ENCODE data around the gene MYL6B. TPM values are rescaled to one million over a fixed set of nuclear protein-coding genes. Genes with fewer than 3 reads are reported as not detected.

Gene MYL6B
- polyA plus RNA-seq, 1 donor (not counting 4 experiments of a cell fraction or from before 2014, with no cell fraction given) = 44.9 TPM

DNA sequence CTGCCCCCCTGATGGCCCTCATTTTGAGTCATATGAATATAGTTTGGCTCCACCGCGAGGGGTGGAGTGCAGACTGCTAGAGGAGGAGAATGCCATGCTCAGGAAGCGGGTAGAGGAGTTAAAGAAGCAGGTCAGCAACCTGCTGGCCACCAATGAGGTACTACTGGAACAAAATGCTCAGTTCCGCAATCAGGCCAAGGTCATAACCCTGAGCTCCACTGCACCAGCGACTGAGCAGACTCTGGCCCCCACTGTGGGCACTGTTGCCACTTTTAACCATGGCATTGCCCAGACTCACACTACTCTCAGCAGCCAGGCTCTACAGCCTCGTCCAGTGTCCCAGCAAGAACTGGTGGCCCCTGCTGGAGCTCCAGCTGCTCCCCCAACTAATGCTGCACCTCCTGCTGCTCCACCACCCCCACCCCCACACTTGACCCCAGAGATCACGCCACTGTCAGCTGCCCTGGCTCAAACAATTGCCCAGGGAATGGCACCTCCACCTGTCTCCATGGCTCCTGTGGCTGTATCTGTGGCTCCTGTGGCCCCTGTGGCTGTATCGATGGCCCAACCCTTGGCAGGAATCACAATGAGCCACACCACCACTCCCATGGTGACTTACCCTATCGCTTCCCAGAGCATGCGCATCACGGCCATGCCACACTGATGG, 31.1 kb upstream of the MYL6B start:
- H3K79me2 ChIP-seq (ENCODE audit: control insufficient read depth, insufficient read depth, low read length) = peaks cover 11% of the 10 kb centered on the region
- no peak overlapping the region for H3K4me2 ChIP-seq (ENCODE audit: control insufficient read depth, extremely low read depth, insufficient read depth, low read depth, low read length)
- H3K27me3 ChIP-seq (ENCODE audit: control insufficient read depth, extremely low read depth, insufficient read depth, low read length) = no peaks in the 10 kb centered on the region
- H2AFZ ChIP-seq (ENCODE audit: control insufficient read depth, low read length) = no peak overlapping the region
- H3K9ac ChIP-seq (ENCODE audit: control insufficient read depth, extremely low read depth, insufficient read depth, low read length) = no peak overlapping the region
- dilution Hi-C loops (cut with MboI; ENCODE audit: extremely low pct_ligation_motif_present, low sequenced_read_pairs) = loop anchor here (10.0 kb wide), 1 partner anchor 53 kb away; no protein-coding TSS in a partner anchor
- H4K20me1 ChIP-seq (ENCODE audit: control insufficient read depth, extremely low read depth, insufficient read depth, low read length) = no peaks in the 10 kb centered on the region
- H3K4me1 ChIP-seq (ENCODE audit: control insufficient read depth, extremely low read depth, insufficient read depth, low read length) = peaks cover 27% of the 10 kb centered on the region
- no peaks in the 10 kb centered on the region for H3K9me1 ChIP-seq (ENCODE audit: control insufficient read depth, extremely low read depth, insufficient read depth, low read length)
- FAIRE-seq = no peak
- H3K36me3 ChIP-seq (ENCODE audit: control insufficient read depth in 2 of 2, extremely low read depth in 1 of 2, insufficient read depth in 2 of 2, low read length in 2 of 2) = peaks cover 3 to 27% of the 10 kb centered on the region in 2 experiments
- no peak for DNase-seq (ENCODE audit: low read depth, low spot score)
- TF ChIP-seq EZH2 (IDR thresholded peaks at IDR 0.05; ENCODE audit: low read length) (no peak), CTCF (optimal IDR thresholded peaks at IDR 0.05 in 1 of 3, IDR thresholded peaks at IDR 0.05 in 1 of 3, conservative IDR thresholded peaks at IDR 0.05 in 1 of 3; ENCODE audit: extremely low read depth in 1 of 3, insufficient read depth in 2 of 3, low read length in 3 of 3) (no peak)
- no peak overlapping the region for H3K4me3 ChIP-seq (ENCODE audit: control insufficient read depth in 2 of 3, extremely low read depth in 1 of 3, insufficient read depth in 2 of 3, low read depth in 1 of 3, low read length in 3 of 3)
- H3K27ac ChIP-seq (ENCODE audit: control insufficient read depth, insufficient read depth, low read length) = no peak overlapping the region
- no peaks in the 10 kb centered on the region for H3K9me3 ChIP-seq (ENCODE audit: control insufficient read depth, low read depth, low read length)

DNA sequence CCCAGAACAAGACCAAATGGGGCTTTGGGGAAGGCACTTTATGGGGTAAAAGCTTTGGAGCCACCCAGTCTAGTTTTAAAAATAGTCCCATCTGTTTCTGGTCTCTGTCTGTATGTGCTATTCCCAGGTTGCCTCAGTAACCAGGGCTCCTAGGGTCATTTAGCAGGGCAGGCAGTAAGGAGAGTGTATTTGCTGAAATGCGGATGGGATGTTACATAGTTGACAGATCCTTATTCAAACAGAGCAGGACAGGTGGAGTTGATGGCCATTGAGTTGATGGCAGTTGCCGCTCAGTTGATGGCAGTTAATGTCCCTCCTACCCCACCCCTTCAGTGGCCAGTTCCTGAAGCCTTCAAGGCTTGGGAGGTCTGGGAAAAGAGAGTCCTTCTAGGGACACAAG, 29.8 kb upstream of the MYL6B start:
- DNase-seq (ENCODE audit: low read depth, low spot score) (no peak), FAIRE-seq (no peak)
- Histone ChIP-seq H3K4me2 (ENCODE audit: control insufficient read depth, extremely low read depth, insufficient read depth, low read depth, low read length) (no peak overlapping the region), H3K79me2 (ENCODE audit: control insufficient read depth, insufficient read depth, low read length) (peaks cover 2% of the 10 kb centered on the region), H2AFZ (ENCODE audit: control insufficient read depth, low read length) (no peak overlapping the region), H3K27me3 (ENCODE audit: control insufficient read depth, extremely low read depth, insufficient read depth, low read length) (no peaks in the 10 kb centered on the region), H3K9me1 (ENCODE audit: control insufficient read depth, extremely low read depth, insufficient read depth, low read length) (no peaks in the 10 kb centered on the region), H3K4me3 (ENCODE audit: control insufficient read depth in 2 of 3, extremely low read depth in 1 of 3, insufficient read depth in 2 of 3, low read depth in 1 of 3, low read length in 3 of 3) (no peak overlapping the region), H3K4me1 (ENCODE audit: control insufficient read depth, extremely low read depth, insufficient read depth, low read length) (peaks cover 38% of the 10 kb centered on the region), H3K36me3 (ENCODE audit: control insufficient read depth in 2 of 2, extremely low read depth in 1 of 2, insufficient read depth in 2 of 2, low read length in 2 of 2) (peaks cover 1 to 19% of the 10 kb centered on the region in 2 experiments), H3K27ac (ENCODE audit: control insufficient read depth, insufficient read depth, low read length) (no peak overlapping the region), H3K9me3 (ENCODE audit: control insufficient read depth, low read depth, low read length) (no peaks in the 10 kb centered on the region), H3K9ac (ENCODE audit: control insufficient read depth, extremely low read depth, insufficient read depth, low read length) (no peak overlapping the region), H4K20me1 (ENCODE audit: control insufficient read depth, extremely low read depth, insufficient read depth, low read length) (no peaks in the 10 kb centered on the region)
- no peak for TF ChIP-seq EZH2 (IDR thresholded peaks at IDR 0.05; ENCODE audit: low read length)
- no peak for TF ChIP-seq CTCF (optimal IDR thresholded peaks at IDR 0.05 in 1 of 3, IDR thresholded peaks at IDR 0.05 in 1 of 3, conservative IDR thresholded peaks at IDR 0.05 in 1 of 3; ENCODE audit: extremely low read depth in 1 of 3, insufficient read depth in 2 of 3, low read length in 3 of 3)
- dilution Hi-C loops (cut with MboI; ENCODE audit: extremely low pct_ligation_motif_present, low sequenced_read_pairs) = loop anchor here (10.0 kb wide), 1 partner anchor 52 kb away; no protein-coding TSS in a partner anchor

Data from keratinocyte (primary cell).